Skeletal muscle tissue (tissue), 4 donors: ENCODE data around the gene CDHR3. TPM values are rescaled to one million over a fixed set of nuclear protein-coding genes. Genes with fewer than 3 reads are reported as not detected.
"Not testable (repeated sequence)": the region's sequence is repeated elsewhere in the genome, so short reads cannot be mapped to it uniquely, and the experiment has no call there.

Experiments used
- H3K27ac ChIP-seq: one replicate; pipeline ENCODE4 v1.7.0; 2013; ENCODE audit warnings: mild to moderate bottlenecking, low read depth, low read length, inconsistent platforms
- H3K27me3 ChIP-seq, 3 donors: one replicate each; pipeline ENCODE4 v1.7.0; 2013; ENCODE audit warnings: low read length in 3 of 3; ENCODE audit not compliant: control insufficient read depth in 3 of 3, insufficient read depth in 3 of 3
- H3K36me3 ChIP-seq, 3 donors: one replicate each; pipeline ENCODE4 v1.7.0; 2013; ENCODE audit warnings: low read length in 3 of 3; ENCODE audit not compliant: control insufficient read depth in 3 of 3, insufficient read depth in 3 of 3
- H3K4me1 ChIP-seq, 3 donors: one replicate each; pipeline ENCODE4 v1.7.0; 2013; ENCODE audit warnings: low read length in 3 of 3, mild to moderate bottlenecking in 3 of 3; ENCODE audit not compliant: control insufficient read depth in 3 of 3, insufficient read depth in 3 of 3
- H3K4me3 ChIP-seq, 3 donors: one replicate each; pipeline ENCODE4 v1.7.0; 2013; ENCODE audit warnings: low read length in 3 of 3
- H3K9ac ChIP-seq, 3 donors: one replicate each; pipeline ENCODE4 v1.7.0; 2013; ENCODE audit warnings: low read length in 3 of 3, mild to moderate bottlenecking in 3 of 3, moderate library complexity in 2 of 3, low read depth in 1 of 3
- H3K9me3 ChIP-seq, 3 donors: one replicate each; pipeline ENCODE4 v1.7.0; 2013; ENCODE audit warnings: low read length in 3 of 3; ENCODE audit not compliant: control insufficient read depth in 3 of 3
- total RNA-seq: library from RNA; depleted of rRNA; stranded (reverse); fragments of >200 nt; gene quantifications from one replicate; pipeline ENCODE4 v1.2.3, GENCODE V29; 2014
- donor health status: Osteomylitis.

CDHR3 gene
- total RNA-seq, 1 donor from 2014 or later, result 12.0 TPM

DNA sequence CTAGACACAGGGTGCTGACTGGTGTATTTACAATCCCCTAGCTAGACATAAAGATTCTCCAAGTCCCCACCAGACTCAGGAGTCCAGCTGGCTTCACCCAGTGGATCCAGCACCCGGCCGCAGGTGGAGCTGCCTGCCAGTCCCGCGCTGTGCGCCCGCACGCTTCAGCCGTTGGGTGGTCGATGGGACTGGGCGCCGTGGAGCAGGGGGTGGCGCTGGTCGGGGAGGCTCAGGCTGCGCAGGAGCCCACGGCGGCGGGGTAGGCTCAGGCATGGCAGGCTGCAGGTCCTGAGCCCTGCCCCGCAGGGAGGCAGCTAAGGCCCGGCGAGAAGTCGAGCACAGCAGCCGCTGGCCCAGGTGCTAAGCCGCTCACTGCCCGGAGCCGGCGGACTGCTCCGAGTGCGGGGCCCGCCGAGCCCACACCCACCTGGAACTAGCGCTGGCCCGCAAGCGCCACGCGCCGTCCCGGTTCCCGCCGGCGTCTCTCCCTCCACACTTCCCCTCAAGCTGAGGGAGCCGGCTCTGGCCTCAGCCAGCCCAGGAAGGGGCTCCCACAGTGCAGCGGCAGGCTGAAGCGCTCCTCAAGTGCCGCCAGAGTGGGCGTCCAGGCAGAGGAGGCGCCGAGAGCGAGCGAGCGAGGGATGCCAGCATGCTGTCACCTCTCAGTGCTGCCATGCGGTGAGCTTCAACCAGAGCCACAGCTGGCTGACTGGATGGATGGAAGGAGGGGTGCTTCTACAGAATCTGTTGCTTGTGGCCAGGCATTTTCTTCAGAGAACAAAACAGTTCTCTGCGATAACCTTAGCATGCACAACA lies 7.2 kb upstream of the CDHR3 start:
- H3K27me3 ChIP-seq, H3K4me3 ChIP-seq, H3K36me3 ChIP-seq, H3K9me3 ChIP-seq, H3K27ac ChIP-seq, H3K9ac ChIP-seq, H3K4me1 ChIP-seq: not testable (repeated sequence)

- no peaks in the 10 kb centered on the region for H3K9me3 ChIP-seq
- H3K4me1 ChIP-seq, result no peaks in the 10 kb centered on the region
- H3K27ac ChIP-seq, result no peak overlapping the region
- H3K4me3 ChIP-seq, result no peak overlapping the region
- no peak overlapping the region for H3K9ac ChIP-seq
- no peaks in the 10 kb centered on the region for H3K36me3 ChIP-seq
- peaks cover 0 to 7% (median 0%) of the 10 kb centered on the region in 3 donors for H3K27me3 ChIP-seq
These were observed 5.1 kb upstream of the CDHR3 start for GRCh38 chr7:105958012-105958411.

GRCh38 chr7:105962353-105962752 lies 711 bp upstream of the CDHR3 start:
- H3K27me3 ChIP-seq, result peaks cover 0 to 7% (median 0%) of the 10 kb centered on the region in 3 donors
- no peak overlapping the region for H3K27ac ChIP-seq
- no peaks in the 10 kb centered on the region for H3K9me3 ChIP-seq
- H3K36me3 ChIP-seq, result no peaks in the 10 kb centered on the region
- no peak overlapping the region for H3K4me3 ChIP-seq
- H3K9ac ChIP-seq, result no peak overlapping the region
- no peaks in the 10 kb centered on the region for H3K4me1 ChIP-seq

DNA sequence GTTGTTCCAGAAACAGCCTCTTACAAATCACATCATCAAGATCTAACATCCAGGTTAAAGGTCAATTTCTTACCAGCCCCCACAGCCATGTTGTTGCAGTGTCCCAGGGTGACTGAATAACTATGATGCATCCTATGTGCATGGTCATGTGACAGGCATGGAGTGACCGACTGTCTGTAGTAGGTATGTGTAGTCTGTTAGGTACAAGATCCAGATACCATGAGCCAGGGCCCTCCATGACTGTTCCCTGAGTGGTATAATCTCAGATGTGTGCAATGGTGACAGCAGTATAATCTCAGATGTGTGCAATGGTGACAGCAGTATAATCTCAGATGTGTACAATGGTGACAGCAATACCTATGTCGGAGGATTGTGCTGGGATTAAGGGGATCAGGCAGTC lies 8.8 kb downstream of the CDHR3 start:
- Histone ChIP-seq H3K27ac (no peak overlapping the region), H3K4me1 (no peaks in the 10 kb centered on the region), H3K9ac (no peak overlapping the region), H3K27me3 (peaks cover 0 to 3% (median 0%) of the 10 kb centered on the region in 3 donors), H3K36me3 (no peaks in the 10 kb centered on the region), H3K4me3 (no peak overlapping the region), H3K9me3 (no peaks in the 10 kb centered on the region)

- H3K9ac ChIP-seq, result no peak overlapping the region
- no peak overlapping the region for H3K4me3 ChIP-seq
- H3K36me3 ChIP-seq, result no peaks in the 10 kb centered on the region
- H3K9me3 ChIP-seq, result no peaks in the 10 kb centered on the region
- no peak overlapping the region for H3K27ac ChIP-seq
- H3K27me3 ChIP-seq, result peaks cover 0 to 3% (median 0%) of the 10 kb centered on the region in 3 donors
- H3K4me1 ChIP-seq, result no peaks in the 10 kb centered on the region
These were observed 9.2 kb downstream of the CDHR3 start for GRCh38 chr7:105972276-105972675.

DNA sequence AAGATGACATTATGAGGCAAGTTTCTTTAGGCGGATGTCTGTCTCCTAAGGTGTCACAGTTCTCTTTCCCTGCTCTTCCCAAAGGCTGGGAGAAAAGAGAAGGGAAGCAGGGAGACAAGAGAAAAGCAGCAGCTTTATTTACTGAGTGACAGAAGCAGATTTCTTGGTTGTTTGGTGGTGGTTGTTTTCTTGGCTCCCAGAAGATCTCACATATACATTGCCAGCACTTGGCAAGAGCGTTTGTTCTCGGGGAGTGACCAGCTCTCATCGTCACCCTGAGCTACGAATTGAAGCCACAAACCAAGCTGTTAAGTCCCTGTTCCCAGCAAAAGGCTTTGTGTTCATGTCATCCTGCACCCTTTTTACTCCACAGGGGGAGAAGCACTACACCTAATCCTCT lies 11.4 kb downstream of the CDHR3 start:
- Histone ChIP-seq H3K4me1 (no peaks in the 10 kb centered on the region), H3K36me3 (no peaks in the 10 kb centered on the region), H3K27ac (no peak overlapping the region), H3K9me3 (no peaks in the 10 kb centered on the region), H3K4me3 (no peak overlapping the region), H3K27me3 (peaks cover 0 to 3% (median 0%) of the 10 kb centered on the region in 3 donors), H3K9ac (no peak overlapping the region)

- H3K4me1 ChIP-seq, result no peaks in the 10 kb centered on the region
These were observed 12.8 kb downstream of the CDHR3 start for GRCh38 chr7:105975770-105976417.

GRCh38 chr7:105976868-105977267 lies 13.8 kb downstream of the CDHR3 start:
- no peak overlapping the region for H3K9ac ChIP-seq
- no peaks in the 10 kb centered on the region for H3K9me3 ChIP-seq
- no peaks in the 10 kb centered on the region for H3K27me3 ChIP-seq
- no peaks in the 10 kb centered on the region for H3K4me1 ChIP-seq
- no peak overlapping the region for H3K27ac ChIP-seq
- H3K4me3 ChIP-seq, result no peak overlapping the region
- H3K36me3 ChIP-seq, result no peaks in the 10 kb centered on the region

More at GRCh38 chr7:105975770-105976417, 12.8 kb downstream of the CDHR3 start:
- Histone ChIP-seq H3K36me3 (no peaks in the 10 kb centered on the region), H3K9ac (no peak overlapping the region), H3K27ac (no peak overlapping the region), H3K9me3 (no peaks in the 10 kb centered on the region), H3K4me3 (no peak overlapping the region), H3K27me3 (no peaks in the 10 kb centered on the region)

GRCh38 chr7:105978035-105978434 lies 15.0 kb downstream of the CDHR3 start:
- Histone ChIP-seq H3K9me3 (no peaks in the 10 kb centered on the region), H3K36me3 (no peaks in the 10 kb centered on the region), H3K27ac (no peak overlapping the region), H3K4me3 (no peak overlapping the region), H3K4me1 (no peaks in the 10 kb centered on the region), H3K27me3 (no peaks in the 10 kb centered on the region), H3K9ac (no peak overlapping the region)

GRCh38 chr7:105978974-105979373 lies 15.9 kb downstream of the CDHR3 start:
- Histone ChIP-seq H3K4me3 (no peak overlapping the region), H3K36me3 (no peaks in the 10 kb centered on the region), H3K27ac (no peak overlapping the region), H3K4me1 (no peaks in the 10 kb centered on the region), H3K9me3 (no peaks in the 10 kb centered on the region), H3K9ac (no peak overlapping the region), H3K27me3 (no peaks in the 10 kb centered on the region)
